ENCODE data around the gene TMEM14C.

TMEM14C gene

DNA sequence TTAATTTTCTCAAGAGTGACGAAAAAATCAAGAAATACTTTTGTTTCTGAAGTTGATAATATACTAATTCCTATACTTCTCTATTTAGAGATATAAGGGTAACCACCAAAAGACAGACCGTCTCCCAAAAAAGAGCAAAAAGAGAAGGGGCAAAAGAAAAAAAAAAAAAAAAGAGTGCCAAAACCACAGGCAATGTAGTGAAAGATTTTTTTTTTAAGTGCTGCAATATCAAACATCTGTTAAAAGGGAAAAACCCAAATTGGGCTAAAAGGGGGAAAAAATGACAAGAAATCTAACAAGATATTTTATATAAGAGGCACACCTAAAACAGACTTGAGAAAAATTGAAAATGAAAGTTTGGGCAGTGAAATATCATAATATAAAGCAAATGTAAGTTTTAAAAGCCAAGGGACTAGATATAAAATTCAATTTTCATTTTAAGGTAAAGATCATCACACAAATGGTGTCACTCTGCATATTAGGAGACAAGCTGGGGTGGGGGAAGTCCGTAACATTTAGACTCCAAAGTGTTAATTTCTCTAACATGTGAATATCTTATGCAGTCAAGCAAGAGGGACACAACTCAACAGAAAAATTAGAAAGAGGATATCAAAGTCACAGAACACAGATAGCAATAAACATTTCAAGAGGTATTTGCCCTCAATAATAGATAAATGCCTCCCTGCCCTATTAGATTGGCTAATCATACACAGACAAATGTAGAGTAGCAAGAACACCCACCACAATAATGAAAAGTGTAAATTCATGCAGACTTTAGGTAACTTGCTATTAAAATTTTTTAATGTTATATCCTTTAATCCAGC, 37.6 kb upstream of the TMEM14C start:
- no peak overlapping the region for H3K4me3 ChIP-seq (ENCODE audit: low read depth, low read length)
- TF ChIP-seq, protein P1, sequence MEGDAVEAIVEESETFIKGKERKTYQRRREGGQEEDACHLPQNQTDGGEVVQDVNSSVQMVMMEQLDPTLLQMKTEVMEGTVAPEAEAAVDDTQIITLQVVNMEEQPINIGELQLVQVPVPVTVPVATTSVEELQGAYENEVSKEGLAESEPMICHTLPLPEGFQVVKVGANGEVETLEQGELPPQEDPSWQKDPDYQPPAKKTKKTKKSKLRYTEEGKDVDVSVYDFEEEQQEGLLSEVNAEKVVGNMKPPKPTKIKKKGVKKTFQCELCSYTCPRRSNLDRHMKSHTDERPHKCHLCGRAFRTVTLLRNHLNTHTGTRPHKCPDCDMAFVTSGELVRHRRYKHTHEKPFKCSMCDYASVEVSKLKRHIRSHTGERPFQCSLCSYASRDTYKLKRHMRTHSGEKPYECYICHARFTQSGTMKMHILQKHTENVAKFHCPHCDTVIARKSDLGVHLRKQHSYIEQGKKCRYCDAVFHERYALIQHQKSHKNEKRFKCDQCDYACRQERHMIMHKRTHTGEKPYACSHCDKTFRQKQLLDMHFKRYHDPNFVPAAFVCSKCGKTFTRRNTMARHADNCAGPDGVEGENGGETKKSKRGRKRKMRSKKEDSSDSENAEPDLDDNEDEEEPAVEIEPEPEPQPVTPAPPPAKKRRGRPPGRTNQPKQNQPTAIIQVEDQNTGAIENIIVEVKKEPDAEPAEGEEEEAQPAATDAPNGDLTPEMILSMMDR (IDR thresholded peaks at IDR 0.05; ENCODE audit: borderline replicate concordance, insufficient read depth, low read depth, low read length), result no peak

DNA sequence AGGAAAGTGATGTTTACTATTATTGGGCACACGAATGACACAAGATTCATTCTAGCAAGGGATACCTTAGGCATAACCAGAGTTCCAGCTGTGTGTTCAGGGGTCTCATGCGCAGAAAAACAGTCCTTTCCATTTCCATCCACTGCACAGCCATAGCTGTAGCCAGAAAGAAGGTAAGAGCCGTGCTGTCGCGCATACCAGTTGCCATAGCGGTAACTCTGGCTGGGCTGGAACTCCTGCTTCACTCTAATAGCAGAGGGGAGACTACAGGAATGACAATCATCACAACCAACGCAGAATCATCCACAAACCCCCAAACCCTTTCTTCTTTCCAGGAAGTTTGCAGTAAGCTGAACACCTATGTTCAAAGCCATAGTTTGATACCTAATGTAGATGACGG, 36.0 kb upstream of the TMEM14C start:
- H3K4me3 ChIP-seq (ENCODE audit: low read depth, low read length), result no peak overlapping the region
- TF ChIP-seq, protein P1 (IDR thresholded peaks at IDR 0.05; ENCODE audit: borderline replicate concordance, insufficient read depth, low read depth, low read length), result no peak

DNA sequence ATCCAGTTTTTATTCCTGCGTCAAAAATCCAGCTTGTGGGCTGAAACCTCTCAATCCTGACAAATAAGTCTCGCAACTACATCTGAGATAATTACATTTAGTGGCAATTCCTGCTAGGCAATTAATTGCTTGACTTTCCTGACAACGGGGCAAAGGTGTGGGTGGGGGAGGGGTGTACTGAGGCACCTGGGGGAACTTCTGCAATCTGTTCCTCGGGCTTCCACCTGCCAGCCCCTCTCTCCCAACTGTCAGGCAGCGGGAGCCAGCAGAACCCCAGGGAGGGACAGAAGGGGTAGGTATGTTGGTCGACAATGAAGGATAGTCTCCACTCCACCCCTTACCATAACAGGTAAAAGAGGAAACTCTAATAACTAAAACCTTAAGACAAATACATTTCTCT, 35.3 kb upstream of the TMEM14C start:
- TF ChIP-seq, protein P1 (IDR thresholded peaks at IDR 0.05; ENCODE audit: borderline replicate concordance, insufficient read depth, low read depth, low read length), result no peak
- no peak overlapping the region for H3K4me3 ChIP-seq (ENCODE audit: low read depth, low read length)

DNA sequence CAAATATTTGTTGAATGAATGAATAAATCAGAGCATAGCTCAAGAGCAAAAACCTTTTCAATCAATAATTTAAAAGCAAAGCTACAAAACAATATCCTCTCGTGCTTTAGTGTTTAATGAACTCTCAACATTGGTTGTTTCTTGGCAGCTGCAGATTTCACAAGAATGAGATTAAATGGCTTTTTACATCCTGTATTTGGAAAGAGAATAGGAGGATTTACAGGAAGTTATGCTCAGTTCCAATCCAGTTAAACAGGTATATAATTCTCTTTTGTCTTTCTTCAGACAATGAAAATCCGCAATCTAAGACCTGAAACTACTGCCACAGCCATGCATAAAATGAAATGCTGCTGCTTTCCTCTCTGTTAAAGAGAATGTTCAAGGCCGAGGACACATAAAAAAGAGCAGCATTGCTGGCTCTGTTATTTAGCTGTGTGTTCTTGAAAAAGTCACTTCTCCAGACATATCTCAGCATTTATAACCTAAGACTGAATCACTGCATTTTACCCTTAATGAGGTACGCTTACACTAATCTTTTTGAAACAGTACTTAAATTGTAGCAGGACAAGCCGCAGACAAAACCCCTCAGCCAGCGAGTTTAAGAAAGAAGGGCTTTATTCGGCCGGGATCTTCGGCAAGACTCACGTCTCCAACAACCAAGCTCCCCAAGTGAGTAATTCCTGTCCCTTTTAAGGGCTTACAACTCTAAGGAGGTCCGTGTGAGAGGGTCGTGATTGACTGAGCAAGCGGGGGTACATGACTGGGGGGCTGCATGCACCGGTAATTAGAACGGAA, 32.0 kb upstream of the TMEM14C start:
- TF ChIP-seq, protein P1 (IDR thresholded peaks at IDR 0.05; ENCODE audit: borderline replicate concordance, insufficient read depth, low read depth, low read length), result no peak
- no peak overlapping the region for H3K4me3 ChIP-seq (ENCODE audit: low read depth, low read length)

DNA sequence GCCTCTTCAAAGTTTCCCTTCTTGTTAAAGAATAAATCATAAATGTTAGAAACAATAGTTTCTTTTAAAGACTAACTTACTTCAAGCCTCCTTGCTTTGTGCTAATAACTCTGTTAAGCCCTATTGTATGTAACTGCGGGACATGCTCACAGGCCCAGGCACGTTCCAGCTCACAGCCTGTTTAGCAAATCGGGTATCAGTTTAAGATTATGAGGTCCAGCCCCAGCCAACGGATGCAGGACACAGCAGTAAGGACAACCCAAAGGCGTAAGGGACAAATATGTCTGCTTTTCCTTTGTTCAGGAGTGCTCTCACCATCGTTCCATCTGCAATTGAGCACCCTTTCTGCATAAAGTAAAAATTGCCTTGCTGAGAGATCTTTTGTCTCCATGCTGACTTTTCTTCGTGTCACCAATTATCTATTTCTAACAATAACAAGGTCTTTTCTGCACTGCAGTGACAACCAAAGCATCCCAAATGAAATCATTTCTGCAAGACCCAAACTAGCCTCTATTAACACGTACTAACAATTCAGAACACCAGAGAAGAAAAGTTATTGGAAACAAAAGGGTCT, 29.8 kb upstream of the TMEM14C start:
- no peak overlapping the region for H3K4me3 ChIP-seq (ENCODE audit: low read depth, low read length)
- TF ChIP-seq, protein P1 (IDR thresholded peaks at IDR 0.05; ENCODE audit: borderline replicate concordance, insufficient read depth, low read depth, low read length), result no peak

DNA sequence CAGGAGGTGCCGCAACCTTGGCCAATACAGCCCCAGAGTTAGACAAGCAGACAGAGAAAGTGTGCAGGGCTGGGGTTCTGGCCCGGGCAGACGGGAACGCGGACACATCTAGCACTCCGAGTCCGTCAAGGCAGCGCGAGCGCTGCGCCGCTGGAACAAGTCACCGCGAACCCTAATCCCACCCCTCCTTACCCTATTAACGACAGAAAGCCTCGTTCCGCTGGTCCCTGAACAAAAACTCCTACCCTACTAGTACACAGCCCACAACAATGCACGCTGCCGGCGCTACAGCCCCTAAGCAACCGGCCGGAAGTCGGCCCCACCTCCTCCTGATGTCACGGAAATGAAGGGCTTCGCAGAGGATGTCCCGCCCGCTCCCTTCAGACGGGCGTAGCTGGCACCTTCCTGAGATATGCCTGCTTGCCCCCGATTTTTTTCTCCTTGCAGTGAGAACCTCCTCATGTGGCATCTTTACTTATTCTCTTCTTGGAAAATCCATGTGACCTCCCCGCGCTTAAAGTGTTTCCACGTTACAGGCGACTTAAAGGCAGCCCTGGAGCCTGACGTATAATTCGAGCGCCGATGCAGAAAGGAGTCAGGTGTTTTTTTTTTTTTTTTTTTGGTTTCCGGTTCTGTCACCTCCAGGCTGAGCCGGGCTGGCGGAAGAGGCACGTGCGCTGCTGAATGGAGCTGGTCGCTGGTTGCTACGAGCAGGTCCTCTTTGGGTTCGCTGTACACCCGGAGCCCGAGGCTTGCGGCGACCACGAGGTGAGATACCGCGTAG, 28.4 kb upstream of the TMEM14C start, which contains the start of the genes C6orf52 and PAK1IP1:
Gene C6orf52 (minus strand): TSS at position 315 of the 784 bp plus-strand sequence. CDS start 7,066 bp downstream, outside the sequence.
Gene PAK1IP1 (plus strand): TSS at position 671 of the 784 bp plus-strand sequence. CDS start 14 bp downstream, at position 685.
- TF ChIP-seq, protein P1 (IDR thresholded peaks at IDR 0.05; ENCODE audit: borderline replicate concordance, insufficient read depth, low read depth, low read length), result no peak
- peak within 1 kb of the TSS; percentile 66 for H3K4me3 ChIP-seq (ENCODE audit: low read depth, low read length)
